ENCODE results near the gene DPM3.

DPM3 gene

DNA sequence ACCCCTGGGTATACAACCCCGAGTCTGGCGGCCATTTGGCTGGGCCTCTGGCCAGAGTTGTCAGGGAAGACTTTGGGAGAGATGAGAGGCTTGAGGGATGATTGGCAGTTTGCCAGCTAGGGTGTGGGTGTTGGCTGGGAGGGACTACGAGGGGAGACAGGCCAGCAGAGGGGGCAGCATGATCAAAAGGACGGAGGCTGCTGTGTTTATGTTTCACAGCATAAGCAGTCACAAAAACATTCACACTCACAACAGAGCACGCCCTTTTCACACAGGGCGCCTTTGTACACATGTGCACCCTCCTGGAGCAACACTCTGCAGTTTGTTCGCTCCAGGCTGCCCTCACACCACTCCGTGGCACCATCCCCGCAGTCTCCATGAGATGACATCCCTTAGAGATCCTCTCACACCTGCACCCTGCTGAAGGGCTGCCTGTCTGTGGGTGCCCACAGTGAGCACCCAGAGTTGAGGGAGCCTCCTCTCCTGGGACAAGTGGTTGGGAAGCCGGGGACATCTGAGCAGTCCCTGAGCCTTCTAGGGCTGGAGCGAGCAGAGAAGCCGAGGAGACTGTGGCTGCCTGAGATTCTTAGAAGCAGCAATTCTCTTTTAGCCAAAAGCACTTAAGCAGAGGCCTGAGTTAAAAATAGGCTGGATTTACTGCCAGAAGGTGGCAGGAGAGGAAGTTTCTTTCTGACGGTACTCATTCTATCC, 46.3 kb downstream of the DPM3 start:
- no peak for DNase-seq (ENCODE audit: low read depth in 3 of 3)

DNA sequence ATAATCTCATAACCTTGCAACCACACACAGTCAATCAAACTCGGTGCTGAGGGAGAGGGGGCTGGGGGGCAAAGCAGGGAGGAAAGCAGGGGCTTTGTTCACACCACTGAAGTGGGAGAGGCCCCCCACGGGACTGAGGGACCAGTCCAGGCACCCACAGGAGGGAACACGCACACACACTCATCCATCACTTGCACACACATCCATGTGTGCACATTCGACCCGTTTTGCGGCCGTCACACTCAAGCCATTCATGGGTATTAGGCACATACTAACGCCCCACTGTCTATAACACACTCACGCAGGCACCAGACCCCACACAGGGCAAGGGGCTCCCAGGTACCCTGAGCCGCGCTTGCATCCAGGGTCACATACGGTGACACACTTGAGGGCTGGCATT, 47.7 kb downstream of the DPM3 start:
- DNase-seq (ENCODE audit: low read depth in 3 of 3): no peak

GRCh38 chr1:155092131-155092530, 48.2 kb downstream of the DPM3 start:
- DNase-seq (ENCODE audit: low read depth in 3 of 3): no peak

GRCh38 chr1:155091071-155092051, 49.0 kb downstream of the DPM3 start:
- DNase-seq (ENCODE audit: low read depth in 3 of 3): peak; percentile 68 to 80 (median 73)
